ENCODE results near the gene RSPO1.

The RSPO1 gene

GRCh38 chr1:37633040-37633937 is 1.4 kb downstream of the RSPO1 start:
- FAIRE-seq (no peak), DNase-seq (ENCODE audit: insufficient read length, low spot score) (no peak)
- no peak for TF ChIP-seq CTCF (IDR thresholded peaks at IDR 0.05; ENCODE audit: insufficient read depth, missing control alignments)

- peak; percentile 57 for DNase-seq (ENCODE audit: insufficient read length, low spot score)
- TF ChIP-seq CTCF (IDR thresholded peaks at IDR 0.05; ENCODE audit: insufficient read depth, missing control alignments), result no peak
- no peak for FAIRE-seq
Observed at GRCh38 chr1:37631036-37631435, 3.7 kb downstream of the RSPO1 start.

GRCh38 chr1:37630426-37631028 is 4.2 kb downstream of the RSPO1 start:
- no peak for FAIRE-seq
- no peak for TF ChIP-seq CTCF (IDR thresholded peaks at IDR 0.05; ENCODE audit: insufficient read depth, missing control alignments)

GRCh38 chr1:37629726-37630425 is 4.8 kb downstream of the RSPO1 start:
- no peak for DNase-seq (ENCODE audit: insufficient read length, low spot score)
- TF ChIP-seq CTCF (IDR thresholded peaks at IDR 0.05; ENCODE audit: insufficient read depth, missing control alignments), result no peak
- no peak for FAIRE-seq

More at GRCh38 chr1:37630426-37631028, 4.2 kb downstream of the RSPO1 start:
- no peak for DNase-seq (ENCODE audit: insufficient read length, low spot score)

- DNase-seq (ENCODE audit: insufficient read length, low spot score) (peak; percentile 78), FAIRE-seq (peak; percentile 80)
- TF ChIP-seq CTCF (IDR thresholded peaks at IDR 0.05; ENCODE audit: insufficient read depth, missing control alignments), result no peak
Observed at GRCh38 chr1:37629008-37629407, 5.7 kb downstream of the RSPO1 start.

GRCh38 chr1:37628026-37628556 is 6.6 kb downstream of the RSPO1 start:
- peak; percentile 80 for FAIRE-seq
- peak; percentile 51 for DNase-seq (ENCODE audit: insufficient read length, low spot score)

More at GRCh38 chr1:37628026-37628556, 6.6 kb downstream of the RSPO1 start:
- no peak for TF ChIP-seq CTCF (IDR thresholded peaks at IDR 0.05; ENCODE audit: insufficient read depth, missing control alignments)

Measured in D721Med (cell line).